ENCODE data around the gene ROBO1. TPM values are rescaled to one million over a fixed set of nuclear protein-coding genes. Genes with fewer than 3 reads are reported as not detected.

Gene ROBO1
- total and polyA plus RNA-seq, 2 of the 8 experiments (the other 6 are each of a cell fraction or from before 2014, with no cell fraction given), result 51.4 to 91.0 TPM

GRCh38 chr3:79317551-79318518 is 450.0 kb downstream of the ROBO1 start (continued):
- TF ChIP-seq CREB1 (IDR thresholded peaks at IDR 0.05), result no peak
- TF ChIP-seq BRCA1 (IDR thresholded peaks at IDR 0.05; ENCODE audit: low read depth, low read length), result no peak
- no peak for TF ChIP-seq POLR2A (IDR thresholded peaks at IDR 0.05; ENCODE audit: control extremely low read depth in 1 of 2, low read depth in 2 of 2, low read length in 2 of 2)
- TF ChIP-seq CTCF (IDR thresholded peaks at IDR 0.05; ENCODE audit: control extremely low read depth in 1 of 3, insufficient read depth in 1 of 3, low read depth in 1 of 3, low read length in 3 of 3), result no peak
- TF ChIP-seq POLR2AphosphoS5 (IDR thresholded peaks at IDR 0.05; ENCODE audit: low read depth, low read length), result no peak
- TF ChIP-seq SIX5 (IDR thresholded peaks at IDR 0.05; ENCODE audit: low read depth, low read length), result no peak
